Left ventricle myocardium inferior (tissue), 1 donor: ENCODE results near the gene CIDEA. TPM values are rescaled to one million over a fixed set of nuclear protein-coding genes. Genes with fewer than 3 reads are reported as not detected.

Experiments used
- DNase-seq: peaks from one replicate; pipeline ENCODE4 v3.0.0-alpha.2; 2020
- H3K27ac ChIP-seq: fragments of 200-600 bp; replicated peaks from 2 replicates; pipeline ENCODE4 v1.8.0; 2021
- H3K27me3 ChIP-seq: fragments of 200-600 bp; 2 replicates; pipeline ENCODE4 v1.8.0; 2021; ENCODE audit warnings: low read depth
- H3K36me3 ChIP-seq: fragments of 200-600 bp; 2 replicates; pipeline ENCODE4 v1.8.0; 2021
- H3K4me1 ChIP-seq: fragments of 200-600 bp; 2 replicates; pipeline ENCODE4 v1.8.0; 2021
- H3K4me3 ChIP-seq: fragments of 200-600 bp; 2 replicates; pipeline ENCODE4 v1.8.0; 2021; ENCODE audit warnings: mild to moderate bottlenecking, moderate library complexity
- H3K9me3 ChIP-seq: fragments of 200-600 bp; replicated peaks from 2 replicates; pipeline ENCODE4 v1.8.0; 2021
- CTCF ChIP-seq: fragments of 200-600 bp; IDR thresholded peaks from 2 replicates; pipeline ENCODE4 v1.8.0; 2021; ENCODE audit warnings: antibody characterized with exemption, mild to moderate bottlenecking, borderline replicate concordance
- intact Hi-C: fragments of 100-400 bp; cut with micrococcal nuclease; formaldehyde crosslinking; loops from one replicate; pipeline ENCODE4 v1.11.0; 2022
- total RNA-seq: library from RNA; stranded (reverse); fragmentation: NEBNext Ultra II Directional; extraction: Animal tissue kit (Norgen Biotek cat#: 25700); gene quantifications from one replicate; pipeline ENCODE4 v1.2.1, GENCODE V29; 2021
- donor health status: DM: no; HTN: yes; CAD: no; lungs with severe emphysema.

Gene CIDEA
- total RNA-seq, 1 donor from 2014 or later, result 0.33 TPM

- Histone ChIP-seq H3K4me1 (peaks cover 44% of the 10 kb centered on the region), H3K4me3 (peak overlapping the region; percentile 81), H3K36me3 (peaks cover 12% of the 10 kb centered on the region), H3K9me3 (no peaks in the 10 kb centered on the region), H3K27ac (no peak overlapping the region), H3K27me3 (no peaks in the 10 kb centered on the region)
- no peak for TF ChIP-seq CTCF
- intact Hi-C loops, result no loop called here
- no peak for DNase-seq
Observed at GRCh38 chr18:12305930-12306629, 51.9 kb downstream of the CIDEA start.

GRCh38 chr18:12306752-12307700 is 52.9 kb downstream of the CIDEA start:
- TF ChIP-seq CTCF, result peak; percentile 19
- peak; percentile 64 for DNase-seq
- Histone ChIP-seq H3K36me3 (peaks cover 22% of the 10 kb centered on the region), H3K27ac (peak overlapping the region; percentile 98), H3K4me3 (peak overlapping the region; percentile 81), H3K27me3 (no peaks in the 10 kb centered on the region), H3K9me3 (peaks cover 3% of the 10 kb centered on the region), H3K4me1 (peaks cover 44% of the 10 kb centered on the region)
- intact Hi-C loops, result no loop called here

- peak within 1 kb of the TSS; percentile 98 for H3K27ac ChIP-seq
- H3K27me3 ChIP-seq, result no peaks in the 10 kb centered on the region
- intact Hi-C loops, result no loop called here
- H3K4me3 ChIP-seq, result peak within 1 kb of the TSS; percentile 81
- H3K4me1 ChIP-seq, result peaks cover 44% of the 10 kb centered on the region
- peaks cover 9% of the 10 kb centered on the region for H3K9me3 ChIP-seq
- peak; percentile 23 for TF ChIP-seq CTCF
- peaks cover 28% of the 10 kb centered on the region for H3K36me3 ChIP-seq
- peak; percentile 79 for DNase-seq
Observed at GRCh38 chr18:12307701-12308385, 53.7 kb downstream of the CIDEA start, which contains the start of gene TUBB6. TUBB6 (plus strand) TSS chr18:12308241; CDS start chr18:12308293, 52 bp downstream.

- no peak for TF ChIP-seq CTCF
- intact Hi-C loops, result no loop called here
- Histone ChIP-seq H3K4me1 (peaks cover 49% of the 10 kb centered on the region), H3K36me3 (peaks cover 35% of the 10 kb centered on the region), H3K4me3 (peak overlapping the region; percentile 81), H3K27me3 (no peaks in the 10 kb centered on the region), H3K27ac (peak overlapping the region; percentile 98), H3K9me3 (peaks cover 9% of the 10 kb centered on the region)
- DNase-seq, result peak; percentile 89
Observed at GRCh38 chr18:12308386-12309100, 54.4 kb downstream of the CIDEA start.
